Peyer's patch (tissue), 4 donors: ENCODE results near the gene CCDC154.

Experiments
- CTCF ChIP-seq, 6 experiments: fragments of 450-650 bp in 4 of 6; fragments of 200-600 bp in 2 of 6; sonication (generic) in 1 of 6; IDR thresholded peaks; one replicate each; pipeline ENCODE4 v1.5.1; 2017 to 2019; ENCODE audit warnings: antibody characterized with exemption in 6 of 6, mild to moderate bottlenecking in 3 of 6, moderate library complexity in 1 of 6
- POLR2A ChIP-seq, 2 donors: fragments of 450-650 bp; IDR thresholded peaks; one replicate each; pipeline ENCODE4 v1.5.1; 2017; ENCODE audit warnings: antibody characterized with exemption in 2 of 2, mild to moderate bottlenecking in 2 of 2, moderate library complexity in 2 of 2

- no peak for TF ChIP-seq POLR2A (IDR thresholded peaks at IDR 0.05)
- no peak for TF ChIP-seq CTCF (IDR thresholded peaks at IDR 0.05)
Measured at GRCh38 chr16:1424028-1424427, 20.3 kb downstream of the CCDC154 start.
